Left ventricle myocardium inferior (tissue), 1 donor: ENCODE results near the gene DSTYK. TPM values are rescaled to one million over a fixed set of nuclear protein-coding genes. Genes with fewer than 3 reads are reported as not detected.

Experiments
- DNase-seq: peaks from one replicate; pipeline ENCODE4 v3.0.0-alpha.2; 2020
- H3K27ac ChIP-seq: fragments of 200-600 bp; replicated peaks from 2 replicates; pipeline ENCODE4 v1.8.0; 2021
- H3K27me3 ChIP-seq: fragments of 200-600 bp; 2 replicates; pipeline ENCODE4 v1.8.0; 2021; ENCODE audit warnings: low read depth
- H3K36me3 ChIP-seq: fragments of 200-600 bp; 2 replicates; pipeline ENCODE4 v1.8.0; 2021
- H3K4me1 ChIP-seq: fragments of 200-600 bp; 2 replicates; pipeline ENCODE4 v1.8.0; 2021
- H3K4me3 ChIP-seq: fragments of 200-600 bp; 2 replicates; pipeline ENCODE4 v1.8.0; 2021; ENCODE audit warnings: mild to moderate bottlenecking, moderate library complexity
- H3K9me3 ChIP-seq: fragments of 200-600 bp; replicated peaks from 2 replicates; pipeline ENCODE4 v1.8.0; 2021
- CTCF ChIP-seq: fragments of 200-600 bp; IDR thresholded peaks from 2 replicates; pipeline ENCODE4 v1.8.0; 2021; ENCODE audit warnings: antibody characterized with exemption, mild to moderate bottlenecking, borderline replicate concordance
- intact Hi-C: fragments of 100-400 bp; cut with micrococcal nuclease; formaldehyde crosslinking; loops from one replicate; pipeline ENCODE4 v1.11.0; 2022
- total RNA-seq: library from RNA; stranded (reverse); fragmentation: NEBNext Ultra II Directional; extraction: Animal tissue kit (Norgen Biotek cat#: 25700); gene quantifications from one replicate; pipeline ENCODE4 v1.2.1, GENCODE V29; 2021
- donor health status: DM: no; HTN: yes; CAD: no; lungs with severe emphysema.

The DSTYK gene
- total RNA-seq, 1 donor from 2014 or later: 6.3 TPM

GRCh38 chr1:205257735-205258134 lies 46.2 kb upstream of the DSTYK start:
- TF ChIP-seq CTCF: no peak
- DNase-seq: no peak
- no peaks in the 10 kb centered on the region for H3K27me3 ChIP-seq
- no peaks in the 10 kb centered on the region for H3K36me3 ChIP-seq
- peaks cover 70% of the 10 kb centered on the region for H3K4me1 ChIP-seq
- H3K9me3 ChIP-seq: no peaks in the 10 kb centered on the region
- intact Hi-C loops: loop anchor here (10.0 kb wide), 1 partner anchor 113 kb away; no protein-coding TSS in a partner anchor
- H3K4me3 ChIP-seq: no peak overlapping the region
- no peak overlapping the region for H3K27ac ChIP-seq

- Histone ChIP-seq H3K4me1 (peaks cover 64% of the 10 kb centered on the region), H3K9me3 (no peaks in the 10 kb centered on the region), H3K4me3 (no peak overlapping the region), H3K27ac (no peak overlapping the region), H3K27me3 (no peaks in the 10 kb centered on the region), H3K36me3 (no peaks in the 10 kb centered on the region)
- TF ChIP-seq CTCF: no peak
- intact Hi-C loops: loop anchor here (10.0 kb wide), 1 partner anchor 112 kb away; no protein-coding TSS in a partner anchor
- DNase-seq: no peak
These were observed 45.6 kb upstream of the DSTYK start for GRCh38 chr1:205256951-205257625.

GRCh38 chr1:205255941-205256780 lies 44.7 kb upstream of the DSTYK start:
- no peaks in the 10 kb centered on the region for H3K9me3 ChIP-seq
- peak; percentile 97 for TF ChIP-seq CTCF
- peak; percentile 90 for DNase-seq
- H3K4me1 ChIP-seq: peaks cover 54% of the 10 kb centered on the region
- peak overlapping the region; percentile 13 for H3K27ac ChIP-seq
- H3K4me3 ChIP-seq: no peak overlapping the region
- H3K27me3 ChIP-seq: no peaks in the 10 kb centered on the region
- H3K36me3 ChIP-seq: no peaks in the 10 kb centered on the region
- intact Hi-C loops: loop anchor here (10.0 kb wide), 1 partner anchor 111 kb away; no protein-coding TSS in a partner anchor

GRCh38 chr1:205251576-205251975 lies 40.1 kb upstream of the DSTYK start:
- Histone ChIP-seq H3K4me1 (peaks cover 41% of the 10 kb centered on the region), H3K27ac (no peak overlapping the region), H3K36me3 (no peaks in the 10 kb centered on the region), H3K4me3 (no peak overlapping the region), H3K9me3 (no peaks in the 10 kb centered on the region), H3K27me3 (no peaks in the 10 kb centered on the region)
- TF ChIP-seq CTCF: no peak
- intact Hi-C loops: loop anchor here (10.0 kb wide), 1 partner anchor 107 kb away; no protein-coding TSS in a partner anchor
- no peak for DNase-seq

DNA sequence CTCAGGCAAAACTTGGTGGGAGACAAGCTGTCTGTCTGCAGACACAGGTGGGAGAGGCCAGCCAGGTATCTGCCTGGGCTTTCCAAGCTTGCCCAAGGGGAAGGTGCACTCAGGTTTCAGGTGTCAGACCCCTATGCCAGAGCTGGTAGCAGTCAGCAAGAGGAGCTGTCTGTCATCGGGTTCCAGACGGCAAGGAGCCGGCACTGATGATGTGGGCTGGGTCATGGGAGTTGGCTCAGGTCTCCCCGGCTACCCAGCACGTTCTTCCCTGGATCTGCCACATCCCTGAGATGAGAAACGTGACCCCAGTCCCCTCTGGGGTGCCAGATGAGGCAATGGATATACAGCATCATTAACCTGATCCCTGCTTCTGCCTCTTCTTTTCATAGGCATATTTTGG lies 39.2 kb upstream of the DSTYK start:
- intact Hi-C loops: loop anchor here (10.0 kb wide), 1 partner anchor 106 kb away; no protein-coding TSS in a partner anchor
- peaks cover 33% of the 10 kb centered on the region for H3K4me1 ChIP-seq

More for the DNA sequence above, 39.2 kb upstream of the DSTYK start:
- no peak for TF ChIP-seq CTCF
- Histone ChIP-seq H3K27ac (no peak overlapping the region), H3K4me3 (no peak overlapping the region), H3K9me3 (no peaks in the 10 kb centered on the region), H3K36me3 (no peaks in the 10 kb centered on the region), H3K27me3 (no peaks in the 10 kb centered on the region)
- DNase-seq: no peak
